Measurements from ENCODE around the gene DOK4. TPM values are rescaled to one million over a fixed set of nuclear protein-coding genes. Genes with fewer than 3 reads are reported as not detected.

Gene DOK4
- total and polyA plus RNA-seq, 11 donors = 5.9 to 14.8 (median 7.7) TPM

DNA sequence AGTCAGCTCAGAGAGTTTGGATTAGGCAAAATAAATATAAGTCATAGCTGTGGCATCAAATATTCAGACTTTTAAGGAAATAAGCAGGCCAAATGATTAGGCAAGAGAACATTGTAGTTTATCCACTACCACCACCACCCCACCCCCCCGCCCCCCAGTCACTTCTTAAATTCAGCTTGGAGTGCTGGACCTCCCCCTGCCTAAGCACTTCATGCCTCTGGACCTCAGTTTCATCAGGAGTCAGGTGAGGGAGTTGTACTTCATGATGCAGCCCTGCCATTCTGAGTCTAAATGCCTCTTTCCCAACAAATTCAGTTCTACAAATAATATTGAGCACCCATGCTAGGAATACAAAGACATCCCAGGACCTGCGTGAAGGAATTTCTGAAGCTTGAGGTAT, 21.8 kb downstream of the DOK4 start:
- Histone ChIP-seq H3K27ac (no peak overlapping the region), H3K27me3 (no peaks in the 10 kb centered on the region), H3K9me3 (no peaks in the 10 kb centered on the region), H3K4me3 (no peak overlapping the region), H3K4me1 (peaks cover 0 to 32% (median 20%) of the 10 kb centered on the region in 12 donors), H3K36me3 (peaks cover 0 to 82% (median 74%) of the 10 kb centered on the region in 9 donors)
- no peak for TF ChIP-seq POLR2A (IDR thresholded peaks at IDR 0.05)
- TF ChIP-seq, protein P1, sequence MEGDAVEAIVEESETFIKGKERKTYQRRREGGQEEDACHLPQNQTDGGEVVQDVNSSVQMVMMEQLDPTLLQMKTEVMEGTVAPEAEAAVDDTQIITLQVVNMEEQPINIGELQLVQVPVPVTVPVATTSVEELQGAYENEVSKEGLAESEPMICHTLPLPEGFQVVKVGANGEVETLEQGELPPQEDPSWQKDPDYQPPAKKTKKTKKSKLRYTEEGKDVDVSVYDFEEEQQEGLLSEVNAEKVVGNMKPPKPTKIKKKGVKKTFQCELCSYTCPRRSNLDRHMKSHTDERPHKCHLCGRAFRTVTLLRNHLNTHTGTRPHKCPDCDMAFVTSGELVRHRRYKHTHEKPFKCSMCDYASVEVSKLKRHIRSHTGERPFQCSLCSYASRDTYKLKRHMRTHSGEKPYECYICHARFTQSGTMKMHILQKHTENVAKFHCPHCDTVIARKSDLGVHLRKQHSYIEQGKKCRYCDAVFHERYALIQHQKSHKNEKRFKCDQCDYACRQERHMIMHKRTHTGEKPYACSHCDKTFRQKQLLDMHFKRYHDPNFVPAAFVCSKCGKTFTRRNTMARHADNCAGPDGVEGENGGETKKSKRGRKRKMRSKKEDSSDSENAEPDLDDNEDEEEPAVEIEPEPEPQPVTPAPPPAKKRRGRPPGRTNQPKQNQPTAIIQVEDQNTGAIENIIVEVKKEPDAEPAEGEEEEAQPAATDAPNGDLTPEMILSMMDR (IDR thresholded peaks at IDR 0.05) = no peak
- intact Hi-C loops (cut with DNase I) = loop anchor here in 2 of 10 donors (5.0 kb wide), 1 partner anchor 53 kb away; no protein-coding TSS in a partner anchor
- 91 to 98% (median 96%) methylated on average over 2 of the region's 2 CpGs for WGBS, 4 donors
- DNase-seq = no peak
- no peak for ATAC-seq

DNA sequence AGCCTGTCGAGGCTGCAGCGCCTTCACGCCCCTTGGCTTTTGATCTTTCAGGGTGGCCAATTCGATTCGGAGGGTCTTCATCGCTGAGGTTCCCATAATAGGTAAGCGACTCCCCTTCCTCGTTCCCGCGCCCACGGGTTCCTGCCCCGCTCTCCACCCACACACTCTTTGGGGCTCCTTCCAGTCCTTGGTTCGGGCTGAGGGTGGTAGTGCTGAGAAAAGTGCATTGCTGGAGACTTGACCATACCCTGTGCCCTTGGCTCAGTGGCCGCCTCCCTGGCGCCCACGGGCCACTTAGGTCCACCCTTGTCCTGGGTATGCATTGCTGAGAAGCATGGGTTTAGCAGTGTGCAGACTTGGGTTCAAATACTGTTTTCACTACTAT, 23.3 kb downstream of the DOK4 start:
- DNase-seq = no peak
- H3K27me3 ChIP-seq = no peaks in the 10 kb centered on the region
- ATAC-seq = peak in 3 of 4 donors; percentile 21 to 40 (median 40)
- peak overlapping the region; percentile 54 to 93 (median 86) for H3K27ac ChIP-seq
- intact Hi-C loops (cut with DNase I) = loop anchor here in 3 of 10 donors (2.0 to 5.0 kb wide), 2 partner anchors 54 kb away; no protein-coding TSS in a partner anchor
- peaks cover 0 to 32% (median 20%) of the 10 kb centered on the region in 12 donors for H3K4me1 ChIP-seq
- peak overlapping the region; percentile 67 to 99 (median 88) for H3K4me3 ChIP-seq
- TF ChIP-seq POLR2A (IDR thresholded peaks at IDR 0.05) = no peak
- TF ChIP-seq, protein P1 (IDR thresholded peaks at IDR 0.05) = no peak
- H3K9me3 ChIP-seq = no peaks in the 10 kb centered on the region
- H3K36me3 ChIP-seq = peaks cover 0 to 82% (median 74%) of the 10 kb centered on the region in 9 donors
- 0 to 1% (median 1%) methylated on average over 16 of the region's 16 CpGs for WGBS, 4 donors

DNA sequence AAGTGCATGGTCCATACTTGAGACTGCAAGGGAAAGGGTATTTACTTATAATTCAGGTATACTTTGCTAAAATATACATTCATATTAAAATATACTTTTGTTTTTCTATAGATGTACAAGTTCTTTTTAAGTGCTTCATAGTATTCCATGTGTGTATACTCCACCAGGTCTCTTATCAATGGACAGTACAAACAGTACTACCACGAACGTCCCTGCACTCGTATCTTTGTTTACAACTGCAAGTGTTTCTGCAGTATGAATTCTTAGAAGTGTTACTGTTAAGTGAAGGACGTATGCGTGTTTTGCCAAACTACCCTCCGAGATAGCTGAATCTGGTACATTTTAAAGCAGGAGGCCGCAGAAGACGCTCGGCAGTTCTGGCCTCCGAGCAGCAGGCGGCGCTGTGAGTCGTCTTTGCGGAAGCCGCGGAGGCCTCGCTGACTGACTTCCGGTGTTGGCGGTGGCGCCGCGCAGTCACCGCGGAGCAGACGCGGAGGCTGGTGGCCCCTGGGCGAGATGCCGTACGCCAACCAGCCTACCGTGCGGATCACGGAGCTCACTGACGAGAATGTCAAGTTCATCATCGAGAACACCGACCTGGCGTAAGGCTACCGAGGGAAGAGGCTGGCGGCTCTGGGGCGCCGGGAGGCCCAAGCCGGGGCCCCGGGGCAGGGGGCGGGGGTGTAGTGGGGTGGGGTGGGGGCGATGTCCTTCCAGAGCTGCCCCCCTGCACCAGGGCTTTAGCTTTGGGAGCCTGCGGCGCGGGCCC, 23.9 kb downstream of the DOK4 start, which contains the start of gene POLR2C:
TSS of gene POLR2C (plus strand) at position 471 of the 769 bp plus-strand sequence. CDS start at position 517, 46 bp downstream.
- H3K27me3 ChIP-seq = no peaks in the 10 kb centered on the region
- TF ChIP-seq, protein P1 (IDR thresholded peaks at IDR 0.05) = peak; percentile 90 to 99 (median 96)
- TF ChIP-seq POLR2A (IDR thresholded peaks at IDR 0.05) = peak in 1 of 2 donors; percentile 83
- DNase-seq (peak; percentile 87 to 95 (median 90)), ATAC-seq (peak; percentile 81 to 92 (median 89))
- H3K4me1 ChIP-seq = peaks cover 0 to 32% (median 20%) of the 10 kb centered on the region in 12 donors
- H3K27ac ChIP-seq = peak within 1 kb of the TSS; percentile 54 to 93 (median 86)
- peaks cover 0 to 82% (median 74%) of the 10 kb centered on the region in 9 donors for H3K36me3 ChIP-seq
- WGBS, 4 donors = 1 to 2% (median 2%) methylated on average over 28 to 47 of the region's 47 CpGs
- intact Hi-C loops (cut with DNase I) = loop anchor here in 3 of 10 donors (2.0 to 5.0 kb wide), 2 partner anchors 54 to 55 kb away; no protein-coding TSS in a partner anchor
- peak within 1 kb of the TSS; percentile 67 to 99 (median 88) for H3K4me3 ChIP-seq
- no peaks in the 10 kb centered on the region for H3K9me3 ChIP-seq

DNA sequence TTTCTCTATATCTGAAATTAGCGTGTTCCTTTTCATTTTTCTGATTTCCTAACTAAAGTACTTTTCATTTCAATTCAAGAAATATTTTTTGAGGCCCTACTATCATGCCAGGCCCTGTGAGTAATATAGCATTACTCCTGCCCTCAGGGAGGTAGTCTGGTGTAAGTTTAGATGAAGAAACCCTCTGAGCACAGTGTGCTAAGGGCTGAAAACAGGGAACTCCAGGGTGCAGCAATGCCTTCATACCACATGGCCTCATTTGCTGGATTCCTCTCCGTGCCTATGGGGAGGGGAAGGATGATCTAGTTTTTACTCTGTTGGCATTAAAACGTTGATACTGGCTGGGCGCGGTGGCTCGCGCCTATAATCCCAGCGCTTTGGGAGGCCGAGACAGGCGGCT, 34.3 kb downstream of the DOK4 start:
- Histone ChIP-seq H3K4me1 (peaks cover 0 to 20% (median 12%) of the 10 kb centered on the region in 12 donors), H3K27me3 (no peaks in the 10 kb centered on the region), H3K27ac (no peak overlapping the region), H3K9me3 (no peaks in the 10 kb centered on the region), H3K4me3 (no peak overlapping the region), H3K36me3 (peaks cover 0 to 65% (median 61%) of the 10 kb centered on the region in 9 donors)
- no peak for ATAC-seq
- TF ChIP-seq POLR2A (IDR thresholded peaks at IDR 0.05) = no peak
- TF ChIP-seq, protein P1 (IDR thresholded peaks at IDR 0.05) = no peak
- WGBS, 4 donors = 93 to 97% (median 95%) methylated on average over 10 of the region's 10 CpGs
- no peak for DNase-seq
- intact Hi-C loops (cut with DNase I) = no loop called here

Data from heart left ventricle (tissue), 16 donors.